ENCODE data around the gene UBALD1. TPM values are rescaled to one million over a fixed set of nuclear protein-coding genes. Genes with fewer than 3 reads are reported as not detected.

The UBALD1 gene
- total RNA-seq, 1 experiment from 2014 or later, result 45.9 TPM

DNA sequence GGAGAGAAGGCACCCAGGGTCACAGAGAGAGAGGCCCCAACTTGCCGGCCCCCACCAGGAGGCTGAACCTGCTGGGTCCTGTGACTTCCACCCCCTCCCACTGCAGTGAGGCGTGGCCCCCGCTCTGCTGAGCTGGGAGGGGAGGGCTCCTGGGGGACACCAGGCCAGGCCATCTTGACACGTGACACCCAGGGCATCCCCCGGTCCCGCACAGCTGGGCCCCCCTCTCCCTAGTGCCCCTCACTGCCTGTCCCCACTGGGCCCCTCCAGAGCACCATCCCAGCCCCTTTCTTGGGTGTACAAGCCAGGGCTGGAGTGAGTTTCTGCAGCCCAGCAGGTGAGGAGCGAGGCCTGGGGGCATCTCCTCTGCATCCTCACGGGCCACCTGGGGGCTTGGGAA, 12.4 kb downstream of the UBALD1 start:
- no TSS peak for BruUV-seq (replicated peaks)

More for the DNA sequence above, 12.4 kb downstream of the UBALD1 start:
- Histone ChIP-seq H4K20me1 (ENCODE audit: insufficient read depth) (no peaks in the 10 kb centered on the region), H3K9me3 (ENCODE audit: control insufficient read depth in 1 of 2, insufficient read depth in 1 of 2, low read depth in 1 of 2, low read length in 2 of 2) (no peaks in the 10 kb centered on the region), H3K4me2 (ENCODE audit: low read length) (no peak overlapping the region), H3K9ac (ENCODE audit: low read length) (no peak overlapping the region), H3K36me3 (ENCODE audit: control insufficient read depth in 1 of 2, insufficient read depth in 2 of 2, low read length in 2 of 2) (no peaks in the 10 kb centered on the region), H3K9me2 (ENCODE audit: insufficient read depth) (no peaks in the 10 kb centered on the region), H3K79me2 (ENCODE audit: insufficient read depth, low read length) (no peaks in the 10 kb centered on the region), H3K27ac (ENCODE audit: low read depth, low read length) (no peak overlapping the region), H3K4me1 (ENCODE audit: control insufficient read depth in 1 of 2, insufficient read depth in 2 of 2, low read length in 2 of 2) (no peaks in the 10 kb centered on the region), H3K4me3 (replicated peaks in 1 of 2; ENCODE audit: low read depth in 1 of 2, low read length in 2 of 2) (no peak overlapping the region), H2AFZ (ENCODE audit: low read depth, low read length, poor library complexity, severe bottlenecking) (no peak overlapping the region), H3K27me3 (ENCODE audit: insufficient read depth, low read length) (no peaks in the 10 kb centered on the region)
- ATAC-seq, result no peak
- RAD21 ChIA-PET (ENCODE audit: low non-redundant PET in 1 of 2, low total read pairs in 2 of 2, uncharacterized antibody in 2 of 2, unreplicated experiment in 2 of 2), result no interaction called here
- POLR2A ChIA-PET, result no interaction called here
- intact Hi-C loops (cut with micrococcal nuclease), result no loop called here
- CTCF ChIA-PET, result no interaction called here
- TF ChIP-seq, protein P1, sequence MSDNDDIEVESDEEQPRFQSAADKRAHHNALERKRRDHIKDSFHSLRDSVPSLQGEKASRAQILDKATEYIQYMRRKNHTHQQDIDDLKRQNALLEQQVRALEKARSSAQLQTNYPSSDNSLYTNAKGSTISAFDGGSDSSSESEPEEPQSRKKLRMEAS (IDR thresholded peaks at IDR 0.05), result no peak
- TF ChIP-seq REST (IDR thresholded peaks at IDR 0.05; ENCODE audit: low read depth), result no peak
- TF ChIP-seq YY1 (IDR thresholded peaks at IDR 0.05; ENCODE audit: extremely low read depth, insufficient replicate concordance, low read depth, low read length), result no peak
- no peak for TF ChIP-seq RAD21 (IDR thresholded peaks at IDR 0.05; ENCODE audit: low read depth)
- no peak for TF ChIP-seq EZH2phosphoT487 (IDR thresholded peaks at IDR 0.05; ENCODE audit: borderline replicate concordance)
- no peak for TF ChIP-seq CBX3 (IDR thresholded peaks at IDR 0.05; ENCODE audit: low read depth)
- TF ChIP-seq SIN3A (IDR thresholded peaks at IDR 0.05; ENCODE audit: low read depth), result no peak
- TF ChIP-seq ZFX (IDR thresholded peaks at IDR 0.05), result no peak
- TF ChIP-seq TCF7L2 (IDR thresholded peaks at IDR 0.05; ENCODE audit: borderline replicate concordance, extremely low read depth, insufficient read depth, insufficient read length), result no peak
- no peak for TF ChIP-seq FOSL1 (IDR thresholded peaks at IDR 0.05; ENCODE audit: low read depth)
- no peak for TF ChIP-seq SRF (IDR thresholded peaks at IDR 0.05; ENCODE audit: low read depth)
- no peak for TF ChIP-seq EGR1 (IDR thresholded peaks at IDR 0.05; ENCODE audit: low read depth)
- no peak for TF ChIP-seq ZBTB33 (IDR thresholded peaks at IDR 0.05; ENCODE audit: extremely low read depth, insufficient replicate concordance, low read length)
- TF ChIP-seq EZH2 (IDR thresholded peaks at IDR 0.05), result no peak
- TF ChIP-seq ATF3 (IDR thresholded peaks at IDR 0.05), result no peak
- DNase-seq (ENCODE audit: low read depth, low spot score), result no peak

Data from HCT116 (cell line).